A549 (cell line): ENCODE data around the gene HPSE. TPM values are rescaled to one million over a fixed set of nuclear protein-coding genes. Genes with fewer than 3 reads are reported as not detected.

Source experiments
- ATAC-seq, 2 experiments: fragments of 200-7000 bp in 1 of 2; fragments of >200 bp in 1 of 2; cut with Nextera tagmentation in 1 of 2; cut with Tn5 transposase in 1 of 2; 3 replicates each; pipeline versions ENCODE4 v1.8.0 to v1.9.1; 2018 to 2020; ENCODE audit warnings: mild to moderate bottlenecking in 1 of 2, moderate library complexity in 1 of 2
- CTCF ChIA-PET: fragments of 300-600 bp; sonication (Branson Sonifier 250); formaldehyde crosslinking; extraction: SDS; loops from one replicate; lab custom pipeline; 2021; ENCODE audit warnings: antibody characterized with exemption, inconsistent platforms; lab: Yijun Ruan, JAX
- POLR2A ChIA-PET: fragments of 350-600 bp; formaldehyde crosslinking; extraction: SDS; loops from one replicate; lab custom pipeline; 2021; ENCODE audit warnings: antibody characterized with exemption, inconsistent platforms; lab: Yijun Ruan, JAX
- DNase-seq, 2 experiments: peaks; one replicate each; pipeline versions ENCODE4 v3.0.0 to v3.0.0-alpha.2; 2011 to 2016; ENCODE audit warnings: low read depth in 1 of 2, low spot score in 1 of 2
- FAIRE-seq: peaks from 2 replicates; lab custom pipeline; 2011; peaks lifted over from hg19 to GRCh38; lab: Jason Lieb, UNC
- H3K27ac ChIP-seq, 2 experiments: fragments of >200 bp; sonication (Bioruptor Twin); formaldehyde crosslinking; 3 replicates each; pipeline ENCODE4 v1.5.1; 2016 to 2017
- H3K4me1 ChIP-seq: fragments of >200 bp; sonication (Bioruptor Twin); formaldehyde crosslinking; 3 replicates; pipeline ENCODE4 v1.6.1; 2016
- H3K4me2 ChIP-seq: fragments of >200 bp; sonication (Bioruptor Twin); formaldehyde crosslinking; 3 replicates; pipeline ENCODE4 v1.6.1; 2016
- H3K4me3 ChIP-seq: fragments of >200 bp; sonication (Bioruptor Twin); formaldehyde crosslinking; 3 replicates; pipeline ENCODE4 v1.5.1; 2016
- H3K9me3 ChIP-seq: fragments of >200 bp; sonication (Bioruptor Twin); formaldehyde crosslinking; 3 replicates; pipeline ENCODE4 v1.6.1; 2016
- ATOH8 ChIP-seq: fragments of 250-450 bp; sonication (Bioruptor Pico); IDR thresholded peaks from 2 replicates; pipeline ENCODE4 v1.5.0; 2020; ENCODE audit warnings: low read depth, mild to moderate bottlenecking, moderate library complexity
- BCL3 ChIP-seq: fragments of >200 bp; sonication (Bioruptor Twin); formaldehyde crosslinking; IDR thresholded peaks from 3 replicates; pipeline ENCODE4 v1.6.1; 2016
- CBX2 ChIP-seq: fragments of 200-600 bp; sonication (generic); IDR thresholded peaks from 2 replicates; pipeline ENCODE4 v1.6.1; 2016; ENCODE audit warnings: low read depth, mild to moderate bottlenecking, borderline replicate concordance
- CHD4 ChIP-seq: fragments of 200-600 bp; sonication (generic); IDR thresholded peaks from 2 replicates; pipeline ENCODE4 v1.6.1; 2016; ENCODE audit warnings: antibody characterized with exemption, mild to moderate bottlenecking, borderline replicate concordance
- CTCF ChIP-seq: fragments of >200 bp; sonication (Bioruptor Twin); formaldehyde crosslinking; IDR thresholded peaks from 3 replicates; pipeline ENCODE4 v1.5.1; 2016
- FOSB ChIP-seq: fragments of 250-450 bp; sonication (Bioruptor Pico); IDR thresholded peaks from 2 replicates; pipeline ENCODE4 v1.5.0; 2020; ENCODE audit warnings: mild to moderate bottlenecking, moderate library complexity
- FOSL2 ChIP-seq, 2 experiments: fragments of 450-650 bp in 1 of 2; fragments of >200 bp in 1 of 2; sonication (Bioruptor Twin) in 1 of 2; formaldehyde crosslinking; IDR thresholded peaks; 2 replicates each; pipeline versions ENCODE4 v1.5.0 to v1.6.1; 2016 to 2020; ENCODE audit warnings: mild to moderate bottlenecking in 1 of 2, moderate library complexity in 1 of 2
- FOXS1 ChIP-seq: fragments of 250-450 bp; sonication (Bioruptor Pico); IDR thresholded peaks from 2 replicates; pipeline ENCODE4 v1.5.0; 2020; ENCODE audit warnings: mild to moderate bottlenecking, moderate library complexity
- HES2 ChIP-seq: fragments of >200 bp; sonication (Bioruptor Twin); formaldehyde crosslinking; IDR thresholded peaks from 2 replicates; pipeline ENCODE4 v1.6.1; 2016
- HOXB5 ChIP-seq: fragments of 250-450 bp; sonication (Bioruptor Pico); IDR thresholded peaks from 2 replicates; pipeline ENCODE4 v1.5.0; 2020; ENCODE audit warnings: mild to moderate bottlenecking, moderate library complexity
- JUNB ChIP-seq: fragments of >200 bp; sonication (Bioruptor Twin); formaldehyde crosslinking; IDR thresholded peaks from 2 replicates; pipeline ENCODE4 v1.6.1; 2016
- KDM1A ChIP-seq: fragments of 200-600 bp; sonication (generic); IDR thresholded peaks from 2 replicates; pipeline ENCODE4 v1.6.1; 2016; ENCODE audit warnings: low read depth, mild to moderate bottlenecking
- KDM5A ChIP-seq: fragments of 200-600 bp; sonication (generic); IDR thresholded peaks from 2 replicates; pipeline ENCODE4 v1.6.1; 2016; ENCODE audit warnings: antibody characterized with exemption, mild to moderate bottlenecking
- MAX ChIP-seq: IDR thresholded peaks from 2 replicates; pipeline ENCODE4 v1.6.1; 2012
- NFE2L2 ChIP-seq: fragments of 150-350 bp; conservative IDR thresholded peaks from 2 replicates; pipeline ENCODE4 v1.6.1; 2014; ENCODE audit warnings: low read length
- POLR2AphosphoS2 ChIP-seq: conservative IDR thresholded peaks from 2 replicates; pipeline ENCODE4 v1.6.1; 2012; ENCODE audit warnings: low read length, improper control_type of control experiment, inconsistent platforms
- RARB ChIP-seq: fragments of 250-450 bp; sonication (Bioruptor Pico); IDR thresholded peaks from 2 replicates; pipeline ENCODE4 v1.8.0; 2021; ENCODE audit warnings: mild to moderate bottlenecking, moderate library complexity
- REST ChIP-seq: fragments of 200-600 bp; sonication (generic); IDR thresholded peaks from 2 replicates; pipeline ENCODE4 v1.6.1; 2016; ENCODE audit warnings: antibody characterized with exemption, mild to moderate bottlenecking, moderate library complexity
- RNF2 ChIP-seq: fragments of 200-600 bp; sonication (generic); IDR thresholded peaks from 2 replicates; pipeline ENCODE4 v1.6.1; 2016; ENCODE audit warnings: low read depth, mild to moderate bottlenecking, antibody characterized with exemption, moderate library complexity, borderline replicate concordance
- SMC3 ChIP-seq: fragments of >200 bp; sonication (Bioruptor Twin); formaldehyde crosslinking; IDR thresholded peaks from 3 replicates; pipeline ENCODE4 v1.6.1; 2018; ENCODE audit warnings: inconsistent platforms
- TFCP2L1 ChIP-seq: fragments of 250-450 bp; sonication (Bioruptor Pico); IDR thresholded peaks from 2 replicates; pipeline ENCODE4 v1.5.0; 2021; ENCODE audit warnings: mild to moderate bottlenecking
- TP53 ChIP-seq: fragments of 250-450 bp; sonication (Bioruptor Pico); IDR thresholded peaks from 2 replicates; pipeline ENCODE4 v1.5.0; 2021; ENCODE audit warnings: mild to moderate bottlenecking, moderate library complexity
- ZNF302 ChIP-seq: fragments of 250-450 bp; sonication (Bioruptor Pico); IDR thresholded peaks from 2 replicates; pipeline ENCODE4 v1.9.0; 2021; ENCODE audit warnings: inconsistent platforms, mild to moderate bottlenecking, moderate library complexity
- ZSCAN20 ChIP-seq: fragments of 250-450 bp; sonication (Bioruptor Pico); IDR thresholded peaks from 2 replicates; pipeline ENCODE4 v1.8.0; 2022; ENCODE audit warnings: mild to moderate bottlenecking, moderate library complexity
- WGBS: methylation state at CpG from one replicate; pipeline ENCODE4 v1.1.6; 2017; ENCODE audit errors: missing lambda C conversion rate; 5-methylcytosine and 5-hydroxymethylcytosine counted together
- polyA minus RNA-seq: library from RNA; depleted of rRNA, polyadenylated mRNA; stranded (reverse); fragments of >200 nt; gene quantifications from 2 replicates; pipeline ENCODE4 v1.2.3, GENCODE V29; 2011; rRNA and poly(A)+ RNA removed
- polyA plus RNA-seq, 4 experiments: library from polyadenylated mRNA; depleted of rRNA in 3 of 4; stranded (reverse); fragments of >200 nt; fragmentation: RNase III in 1 of 4; extraction: RNeasy Plus Mini Kit Qiagen cat#74134 plus additional on column Dnase treatment in 1 of 4; gene quantifications; 2 replicates in 3 of 4; 3 replicates in 1 of 4; pipeline ENCODE4 v1.2.3, GENCODE V29; 2011 to 2017
- TF ChIP-seq, protein P1 (sequence below): fragments of 450-650 bp; IDR thresholded peaks from 2 replicates; pipeline ENCODE4 v1.6.1; 2014; ENCODE audit warnings: antibody characterized with exemption
- TF ChIP-seq, protein P2 (sequence below): IDR thresholded peaks from 2 replicates; pipeline ENCODE4 v1.6.1; 2012; ENCODE audit warnings: low read depth, borderline replicate concordance
- TF ChIP-seq, protein P3 (sequence below): IDR thresholded peaks from 2 replicates; pipeline ENCODE4 v1.6.1; 2012

HPSE gene
- polyA plus RNA-seq (2011; rRNA removed) (1.5 and 1.7 TPM in 2 replicates), polyA plus RNA-seq (2017; fragmentation: RNase III; extraction: RNeasy Plus Mini Kit Qiagen cat#74134 plus additional on column Dnase treatment) (0.72 to 0.94 TPM (median 0.81 TPM) in 3 replicates), polyA minus RNA-seq (0.39 and 0.70 TPM in 2 replicates)
- polyA plus RNA-seq (2012; cell fraction: cytosol; rRNA removed) = 0.48 and 0.65 TPM in 2 replicates
- polyA plus RNA-seq (2012; cell fraction: nucleus; rRNA removed) = 0.59 and 0.69 TPM in 2 replicates

- WGBS = 20% methylated on average over 32 of the region's 63 CpGs
- no peak for FAIRE-seq
- Histone ChIP-seq H3K4me3 (peak within 1 kb of the TSS; percentile 45), H3K27ac (peak within 1 kb of the TSS; percentile 23 to 86; a peak in 5 of 6 replicates), H3K4me1 (0 out of 3 replicates have a peak, but pooled peaks cover 5% of the 10 kb centered on the region), H3K9me3 (0 out of 3 replicates have a peak, but pooled peaks cover 4% of the 10 kb centered on the region), H3K4me2 (peak within 1 kb of the TSS; percentile 84)
- DNase-seq = peak; percentile 50 to 71
- POLR2A ChIA-PET = no interaction called here
- CTCF ChIA-PET = no interaction called here
- peak; percentile 92 to 98 for ATAC-seq
- TF ChIP-seq HES2 (no peak), HOXB5 (CRISPR knock-in tag) (no peak), REST (0 out of 2 replicates have a peak, but pooled peaks have one; percentile 34), CTCF (no peak), FOSB (no peak), RNF2 (no peak), KDM1A (0 out of 2 replicates have a peak, but pooled peaks have one; percentile 38), POLR2AphosphoS2 (no peak), JUNB (no peak), ZNF302 (CRISPR knock-in tag) (no peak), FOXS1 (CRISPR knock-in tag) (no peak), CHD4 (no peak), MAX (peak; percentile 87), BCL3 (no peak), KDM5A (no peak), ZSCAN20 (no peak), FOSL2 (IDR thresholded peaks at IDR 0.05) (no peak), FOSL2 (CRISPR knock-in tag; IDR thresholded peaks at IDR 0.05) (no peak), TFCP2L1 (no peak), SMC3 (no peak), TP53 (CRISPR knock-in tag) (no peak), NFE2L2 (no peak), ATOH8 (CRISPR knock-in tag) (no peak), CBX2 (no peak), RARB (CRISPR knock-in tag) (no peak)
- TF ChIP-seq, protein P1, sequence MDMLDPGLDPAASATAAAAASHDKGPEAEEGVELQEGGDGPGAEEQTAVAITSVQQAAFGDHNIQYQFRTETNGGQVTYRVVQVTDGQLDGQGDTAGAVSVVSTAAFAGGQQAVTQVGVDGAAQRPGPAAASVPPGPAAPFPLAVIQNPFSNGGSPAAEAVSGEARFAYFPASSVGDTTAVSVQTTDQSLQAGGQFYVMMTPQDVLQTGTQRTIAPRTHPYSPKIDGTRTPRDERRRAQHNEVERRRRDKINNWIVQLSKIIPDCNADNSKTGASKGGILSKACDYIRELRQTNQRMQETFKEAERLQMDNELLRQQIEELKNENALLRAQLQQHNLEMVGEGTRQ = no peak
- TF ChIP-seq, protein P2, sequence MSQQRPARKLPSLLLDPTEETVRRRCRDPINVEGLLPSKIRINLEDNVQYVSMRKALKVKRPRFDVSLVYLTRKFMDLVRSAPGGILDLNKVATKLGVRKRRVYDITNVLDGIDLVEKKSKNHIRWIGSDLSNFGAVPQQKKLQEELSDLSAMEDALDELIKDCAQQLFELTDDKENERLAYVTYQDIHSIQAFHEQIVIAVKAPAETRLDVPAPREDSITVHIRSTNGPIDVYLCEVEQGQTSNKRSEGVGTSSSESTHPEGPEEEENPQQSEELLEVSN = peak; percentile 67; the same call in 1 of the 2 replicates
- TF ChIP-seq, protein P3, sequence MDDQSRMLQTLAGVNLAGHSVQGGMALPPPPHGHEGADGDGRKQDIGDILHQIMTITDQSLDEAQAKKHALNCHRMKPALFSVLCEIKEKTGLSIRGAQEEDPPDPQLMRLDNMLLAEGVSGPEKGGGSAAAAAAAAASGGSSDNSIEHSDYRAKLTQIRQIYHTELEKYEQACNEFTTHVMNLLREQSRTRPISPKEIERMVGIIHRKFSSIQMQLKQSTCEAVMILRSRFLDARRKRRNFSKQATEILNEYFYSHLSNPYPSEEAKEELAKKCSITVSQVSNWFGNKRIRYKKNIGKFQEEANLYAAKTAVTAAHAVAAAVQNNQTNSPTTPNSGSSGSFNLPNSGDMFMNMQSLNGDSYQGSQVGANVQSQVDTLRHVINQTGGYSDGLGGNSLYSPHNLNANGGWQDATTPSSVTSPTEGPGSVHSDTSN = no peak
Observed at GRCh38 chr4:83334425-83335241, at the start of gene HPSE. TSS of gene HPSE (minus strand) at chr4:83334848. CDS start at chr4:83334782, 66 bp downstream.
